ENCODE results near the gene MAPKAP1.

Gene MAPKAP1

GRCh38 chr9:125642311-125642710, 64.7 kb downstream of the MAPKAP1 start:
- DNase-seq (ENCODE audit: low spot score), result no peak

GRCh38 chr9:125639057-125639456, 68.0 kb downstream of the MAPKAP1 start:
- no peak for DNase-seq (ENCODE audit: low spot score)

GRCh38 chr9:125638239-125639045, 68.6 kb downstream of the MAPKAP1 start:
- no peak for DNase-seq (ENCODE audit: low spot score)

GRCh38 chr9:125637241-125637640, 69.8 kb downstream of the MAPKAP1 start:
- DNase-seq (ENCODE audit: low spot score), result no peak

GRCh38 chr9:125635888-125636287, 71.1 kb downstream of the MAPKAP1 start:
- no peak for DNase-seq (ENCODE audit: low spot score)

- DNase-seq (ENCODE audit: low spot score), result no peak
These were observed 72.8 kb downstream of the MAPKAP1 start for GRCh38 chr9:125634040-125634717.

GRCh38 chr9:125633116-125633745, 73.8 kb downstream of the MAPKAP1 start:
- no peak for DNase-seq (ENCODE audit: low spot score)

- no peak for DNase-seq (ENCODE audit: low spot score)
These were observed 74.5 kb downstream of the MAPKAP1 start for GRCh38 chr9:125632321-125633115.

- no peak for DNase-seq (ENCODE audit: low spot score)
These were observed 75.5 kb downstream of the MAPKAP1 start for GRCh38 chr9:125631391-125632085.

- no peak for DNase-seq (ENCODE audit: low spot score)
These were observed 76.6 kb downstream of the MAPKAP1 start for GRCh38 chr9:125630436-125630835.

- DNase-seq (ENCODE audit: low spot score), result no peak
These were observed 77.6 kb downstream of the MAPKAP1 start for GRCh38 chr9:125629446-125629845.

GRCh38 chr9:125626187-125626586, 80.8 kb downstream of the MAPKAP1 start:
- no peak for DNase-seq (ENCODE audit: low spot score)

GRCh38 chr9:125621170-125621569, 85.8 kb downstream of the MAPKAP1 start:
- no peak for DNase-seq (ENCODE audit: low spot score)

GRCh38 chr9:125620216-125620615, 86.8 kb downstream of the MAPKAP1 start:
- DNase-seq (ENCODE audit: low spot score), result no peak

- DNase-seq (ENCODE audit: low spot score), result no peak
These were observed 89.9 kb downstream of the MAPKAP1 start for GRCh38 chr9:125617087-125617486.

GRCh38 chr9:125613141-125613540, 93.9 kb downstream of the MAPKAP1 start:
- DNase-seq (ENCODE audit: low spot score), result no peak

GRCh38 chr9:125612616-125613015, 94.4 kb downstream of the MAPKAP1 start:
- no peak for DNase-seq (ENCODE audit: low spot score)

GRCh38 chr9:125611121-125611765, 95.8 kb downstream of the MAPKAP1 start:
- no peak for DNase-seq (ENCODE audit: low spot score)

- DNase-seq (ENCODE audit: low spot score), result no peak
These were observed 97.3 kb downstream of the MAPKAP1 start for GRCh38 chr9:125609744-125610143.

- no peak for DNase-seq (ENCODE audit: low spot score)
These were observed 98.4 kb downstream of the MAPKAP1 start for GRCh38 chr9:125608489-125609224.

All from ecto neural progenitor cell (in vitro differentiated cells).